ENCODE measurements around the gene GMNC. TPM values are rescaled to one million over a fixed set of nuclear protein-coding genes. Genes with fewer than 3 reads are reported as not detected.
A peak's percentile ranks its signal among the peaks of the same experiment; 100 is the strongest.

The GMNC gene
- total RNA-seq, 1 donor from 2014 or later = not detected

GRCh38 chr3:190867071-190867470 lies 4.6 kb upstream of the GMNC start:
- Histone ChIP-seq H3F3A (ENCODE audit: low read depth) (no peaks in the 10 kb centered on the region), H4K20me1 (ENCODE audit: low read depth) (no peaks in the 10 kb centered on the region), H3K36me3 (no peaks in the 10 kb centered on the region), H3K9ac (no peak overlapping the region), H3K9me3 (ENCODE audit: low read depth) (no peaks in the 10 kb centered on the region), H3K4me1 (no peaks in the 10 kb centered on the region), H3K4me3 (no peak overlapping the region), H2AFZ (replicated peaks) (no peak overlapping the region), H3K4me2 (no peak overlapping the region), H3K79me2 (ENCODE audit: low read depth) (no peaks in the 10 kb centered on the region), H3K27me3 (peaks cover 45% of the 10 kb centered on the region), H3K27ac (no peak overlapping the region)
- H3K9me3 Mint-ChIP-seq = peaks cover 2% of the 10 kb centered on the region
- no peaks in the 10 kb centered on the region for H3K36me3 Mint-ChIP-seq
- H3K4me3 Mint-ChIP-seq = no peak overlapping the region
- H3K27me3 Mint-ChIP-seq (ENCODE audit: insufficient read depth, low read depth) = peaks cover 4% of the 10 kb centered on the region
- TF ChIP-seq EZH2 (IDR thresholded peaks at IDR 0.05) (no peak), EZH2phosphoT487 (IDR thresholded peaks at IDR 0.05) (no peak)
- TF ChIP-seq, protein P1, sequence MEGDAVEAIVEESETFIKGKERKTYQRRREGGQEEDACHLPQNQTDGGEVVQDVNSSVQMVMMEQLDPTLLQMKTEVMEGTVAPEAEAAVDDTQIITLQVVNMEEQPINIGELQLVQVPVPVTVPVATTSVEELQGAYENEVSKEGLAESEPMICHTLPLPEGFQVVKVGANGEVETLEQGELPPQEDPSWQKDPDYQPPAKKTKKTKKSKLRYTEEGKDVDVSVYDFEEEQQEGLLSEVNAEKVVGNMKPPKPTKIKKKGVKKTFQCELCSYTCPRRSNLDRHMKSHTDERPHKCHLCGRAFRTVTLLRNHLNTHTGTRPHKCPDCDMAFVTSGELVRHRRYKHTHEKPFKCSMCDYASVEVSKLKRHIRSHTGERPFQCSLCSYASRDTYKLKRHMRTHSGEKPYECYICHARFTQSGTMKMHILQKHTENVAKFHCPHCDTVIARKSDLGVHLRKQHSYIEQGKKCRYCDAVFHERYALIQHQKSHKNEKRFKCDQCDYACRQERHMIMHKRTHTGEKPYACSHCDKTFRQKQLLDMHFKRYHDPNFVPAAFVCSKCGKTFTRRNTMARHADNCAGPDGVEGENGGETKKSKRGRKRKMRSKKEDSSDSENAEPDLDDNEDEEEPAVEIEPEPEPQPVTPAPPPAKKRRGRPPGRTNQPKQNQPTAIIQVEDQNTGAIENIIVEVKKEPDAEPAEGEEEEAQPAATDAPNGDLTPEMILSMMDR (IDR thresholded peaks at IDR 0.05) = no peak
- no peak for DNase-seq (ENCODE audit: low spot score)
- H3K4me1 Mint-ChIP-seq = peaks cover 2% of the 10 kb centered on the region
- H3K27ac Mint-ChIP-seq = no peak overlapping the region

DNA sequence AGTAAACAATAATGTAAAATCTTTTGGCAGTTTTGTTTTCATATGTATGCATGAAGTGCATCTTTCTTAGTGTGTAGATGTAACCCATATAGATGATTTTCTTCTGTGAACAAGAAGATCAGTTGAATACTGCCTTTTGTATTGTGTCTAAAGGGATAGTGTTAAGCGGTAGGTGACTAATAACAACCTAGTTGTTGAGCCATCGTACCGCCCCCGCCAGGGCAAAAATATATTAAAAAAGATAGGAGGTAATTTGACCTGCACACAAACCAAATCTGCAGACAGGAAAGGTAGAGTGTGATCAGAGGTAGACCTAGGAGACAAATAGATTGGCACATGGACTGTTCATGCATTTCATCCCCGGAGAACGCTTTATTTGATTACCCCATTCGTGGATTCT lies 3.3 kb upstream of the GMNC start:
- H3K4me1 Mint-ChIP-seq = peaks cover 2% of the 10 kb centered on the region
- peaks cover 57% of the 10 kb centered on the region for H3K27me3 ChIP-seq
- no peaks in the 10 kb centered on the region for H3K36me3 Mint-ChIP-seq
- H3K9me3 Mint-ChIP-seq = peaks cover 2% of the 10 kb centered on the region
- H3K4me3 Mint-ChIP-seq = no peak overlapping the region
- no peak overlapping the region for H3K4me3 ChIP-seq
- H3K4me1 ChIP-seq = no peaks in the 10 kb centered on the region
- H3K27me3 Mint-ChIP-seq (ENCODE audit: insufficient read depth, low read depth) = peaks cover 11% of the 10 kb centered on the region
- no peak overlapping the region for H2AFZ ChIP-seq (replicated peaks)
- no peak overlapping the region for H3K27ac ChIP-seq
- H3K27ac Mint-ChIP-seq = no peak overlapping the region
- H3K79me2 ChIP-seq (ENCODE audit: low read depth) = no peaks in the 10 kb centered on the region
- H3K36me3 ChIP-seq = no peaks in the 10 kb centered on the region
- TF ChIP-seq EZH2phosphoT487 (IDR thresholded peaks at IDR 0.05) = no peak
- TF ChIP-seq EZH2 (IDR thresholded peaks at IDR 0.05) = no peak
- TF ChIP-seq, protein P1 (IDR thresholded peaks at IDR 0.05) = peak; percentile 29
- H3K4me2 ChIP-seq = no peak overlapping the region
- no peaks in the 10 kb centered on the region for H3K9me3 ChIP-seq (ENCODE audit: low read depth)
- no peak overlapping the region for H3K9ac ChIP-seq
- no peaks in the 10 kb centered on the region for H3F3A ChIP-seq (ENCODE audit: low read depth)
- DNase-seq (ENCODE audit: low spot score) = no peak
- H4K20me1 ChIP-seq (ENCODE audit: low read depth) = no peaks in the 10 kb centered on the region

- TF ChIP-seq EZH2 (IDR thresholded peaks at IDR 0.05) = no peak
- TF ChIP-seq EZH2phosphoT487 (IDR thresholded peaks at IDR 0.05) = no peak
- TF ChIP-seq, protein P1 (IDR thresholded peaks at IDR 0.05) = no peak
Measured at GRCh38 chr3:190865419-190865818, 2.9 kb upstream of the GMNC start.

More at GRCh38 chr3:190865419-190865818, 2.9 kb upstream of the GMNC start:
- peaks cover 11% of the 10 kb centered on the region for H3K27me3 Mint-ChIP-seq (ENCODE audit: insufficient read depth, low read depth)
- Histone ChIP-seq H3K27me3 (peaks cover 61% of the 10 kb centered on the region), H3K4me1 (no peaks in the 10 kb centered on the region), H3K9ac (no peak overlapping the region), H3K9me3 (ENCODE audit: low read depth) (no peaks in the 10 kb centered on the region), H3K4me2 (no peak overlapping the region), H3K79me2 (ENCODE audit: low read depth) (no peaks in the 10 kb centered on the region), H3K4me3 (no peak overlapping the region), H4K20me1 (ENCODE audit: low read depth) (no peaks in the 10 kb centered on the region), H2AFZ (replicated peaks) (no peak overlapping the region), H3K36me3 (no peaks in the 10 kb centered on the region), H3F3A (ENCODE audit: low read depth) (no peaks in the 10 kb centered on the region), H3K27ac (no peak overlapping the region)
- DNase-seq (ENCODE audit: low spot score) = no peak
- H3K36me3 Mint-ChIP-seq = no peaks in the 10 kb centered on the region
- H3K9me3 Mint-ChIP-seq = peaks cover 2% of the 10 kb centered on the region
- H3K4me1 Mint-ChIP-seq = peaks cover 6% of the 10 kb centered on the region
- no peak overlapping the region for H3K4me3 Mint-ChIP-seq
- H3K27ac Mint-ChIP-seq = no peak overlapping the region

Measured in neural progenitor cell (in vitro differentiated cells).